Measurements from ENCODE around the gene DAPP1.
"Not testable (repeated sequence)": the region's sequence is repeated elsewhere in the genome, so short reads cannot be mapped to it uniquely, and the experiment has no call there.

Gene DAPP1

DNA sequence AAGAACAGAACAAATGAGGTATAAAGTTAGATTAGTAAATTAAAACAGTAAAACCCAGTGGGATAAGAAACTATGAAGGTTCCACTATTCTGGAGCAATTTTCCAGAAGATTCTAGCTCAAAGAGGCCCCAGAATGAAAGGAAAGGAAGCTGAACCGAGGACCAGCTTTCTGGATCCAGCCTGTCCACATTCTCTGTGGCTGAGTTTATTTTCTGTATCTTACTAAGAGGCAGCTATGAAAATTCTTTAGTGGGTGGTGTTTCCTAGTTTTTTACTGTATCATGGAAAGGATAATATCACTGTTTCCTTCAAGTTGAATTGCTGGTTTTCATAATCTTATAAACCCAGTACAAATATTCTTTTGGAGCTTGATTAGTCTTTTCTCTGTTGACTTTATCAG is 11.8 kb downstream of the DAPP1 start:
- no peak for TF ChIP-seq CTCF (IDR thresholded peaks at IDR 0.05; ENCODE audit: low read depth, low read length)
- no peak overlapping the region for H3K4me3 ChIP-seq (replicated peaks in 1 of 2; ENCODE audit: low read depth in 2 of 2, low read length in 2 of 2)
- no peak for DNase-seq (ENCODE audit: low read depth in 2 of 2)

- H3K4me3 ChIP-seq (replicated peaks in 1 of 2; ENCODE audit: low read depth in 2 of 2, low read length in 2 of 2); DNase-seq (ENCODE audit: low read depth in 2 of 2): not testable (repeated sequence)
Observed at GRCh38 chr4:99830051-99830450, 13.4 kb downstream of the DAPP1 start.

DNA sequence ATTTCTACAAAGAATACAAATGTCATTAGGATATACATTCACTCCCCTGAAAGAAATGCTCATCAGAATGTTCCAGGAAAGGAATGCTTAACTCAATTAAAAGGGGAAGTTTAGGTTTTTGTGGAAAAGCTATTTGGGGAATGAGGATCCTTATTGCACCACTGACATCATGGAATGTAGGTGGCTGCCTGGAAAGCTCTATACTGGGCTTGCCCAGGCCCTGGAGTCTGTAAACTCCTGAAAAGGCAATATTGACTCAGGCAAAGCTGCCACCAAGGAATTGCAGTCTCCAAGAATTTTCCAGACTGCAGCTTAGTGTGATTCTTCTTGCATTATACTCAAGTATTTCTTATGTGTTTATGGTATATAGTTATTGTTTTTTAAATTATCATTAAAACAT is 15.7 kb downstream of the DAPP1 start:
- no peak for DNase-seq (ENCODE audit: low read depth in 2 of 2)
- no peak for TF ChIP-seq CTCF (IDR thresholded peaks at IDR 0.05; ENCODE audit: low read depth, low read length)
- H3K4me3 ChIP-seq (replicated peaks in 1 of 2; ENCODE audit: low read depth in 2 of 2, low read length in 2 of 2) = no peak overlapping the region

DNA sequence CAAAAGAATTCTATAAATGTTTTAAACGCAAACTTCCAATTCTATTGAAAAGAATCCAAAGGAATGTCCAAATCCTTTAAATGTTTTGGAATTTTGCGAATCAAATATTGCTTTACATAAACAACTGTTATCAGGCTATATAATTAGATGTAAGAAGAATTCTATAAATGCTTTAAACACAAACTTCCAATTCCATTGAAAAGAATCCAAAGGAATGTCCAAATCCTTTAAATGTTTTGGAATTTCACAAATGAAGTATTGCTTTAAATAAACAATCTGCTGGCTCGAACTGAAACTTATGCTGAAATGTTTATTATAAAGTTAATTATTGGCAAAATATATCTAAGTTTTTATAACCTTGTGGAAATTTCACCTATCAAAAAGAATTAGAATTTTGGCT is 16.1 kb downstream of the DAPP1 start:
- DNase-seq (ENCODE audit: low read depth in 2 of 2) = no peak
- no peak for TF ChIP-seq CTCF (IDR thresholded peaks at IDR 0.05; ENCODE audit: low read depth, low read length)
- H3K4me3 ChIP-seq (replicated peaks in 1 of 2; ENCODE audit: low read depth in 2 of 2, low read length in 2 of 2) = no peak overlapping the region

- H3K4me3 ChIP-seq (replicated peaks in 1 of 2; ENCODE audit: low read depth in 2 of 2, low read length in 2 of 2) = no peak overlapping the region
- no peak for TF ChIP-seq CTCF (IDR thresholded peaks at IDR 0.05; ENCODE audit: low read depth, low read length)
Observed at GRCh38 chr4:99833756-99834155, 17.1 kb downstream of the DAPP1 start.

DNA sequence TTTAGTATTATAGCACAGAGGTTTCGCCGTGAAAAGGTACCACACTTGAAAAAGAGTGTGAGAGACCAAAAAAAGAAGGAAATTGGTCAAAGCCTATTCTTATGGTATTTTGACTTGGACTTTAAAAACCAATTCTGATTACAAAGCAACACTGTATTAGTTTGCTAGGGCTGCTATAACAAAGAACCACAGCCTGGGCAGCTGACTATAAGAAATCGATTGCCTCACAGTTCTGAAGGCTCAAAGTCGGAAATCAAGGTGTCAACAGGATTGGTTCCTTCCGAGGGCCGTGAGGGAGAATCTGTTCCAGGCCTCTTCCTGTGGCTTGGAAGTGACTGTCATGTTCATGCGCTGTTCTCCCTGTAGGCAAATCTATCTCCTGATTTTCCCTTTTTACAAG is 17.9 kb downstream of the DAPP1 start:
- no peak overlapping the region for H3K4me3 ChIP-seq (replicated peaks in 1 of 2; ENCODE audit: low read depth in 2 of 2, low read length in 2 of 2)
- TF ChIP-seq CTCF (IDR thresholded peaks at IDR 0.05; ENCODE audit: low read depth, low read length) = no peak
- DNase-seq (ENCODE audit: low read depth in 2 of 2) = no peak

More at GRCh38 chr4:99833756-99834155, 17.1 kb downstream of the DAPP1 start:
- DNase-seq (ENCODE audit: low read depth in 2 of 2) = no peak

DNA sequence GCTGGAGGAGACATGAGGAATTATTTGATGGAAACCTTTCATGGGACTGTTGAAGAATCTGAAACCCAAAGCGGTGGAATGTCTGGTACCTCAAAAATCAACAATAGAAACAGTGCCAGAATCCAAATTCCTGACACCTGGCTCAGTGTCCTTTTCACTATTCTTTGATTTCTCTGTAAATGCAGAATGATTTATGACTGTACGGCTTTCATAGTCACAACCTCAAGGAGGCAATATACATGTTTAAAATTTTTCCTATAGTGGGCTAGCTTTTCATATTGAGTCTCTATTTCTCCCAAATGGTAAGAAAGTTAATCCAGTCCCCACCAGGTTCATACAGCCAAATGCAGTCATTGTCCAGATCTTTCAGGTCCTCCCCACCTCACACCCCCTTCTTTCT is 19.3 kb downstream of the DAPP1 start:
- H3K4me3 ChIP-seq (replicated peaks in 1 of 2; ENCODE audit: low read depth in 2 of 2, low read length in 2 of 2) = no peak overlapping the region
- DNase-seq (ENCODE audit: low read depth in 2 of 2) = no peak
- TF ChIP-seq CTCF (IDR thresholded peaks at IDR 0.05; ENCODE audit: low read depth, low read length) = no peak
